Right lobe of liver (tissue), 6 donors: ENCODE data around the gene EPHX1. TPM values are rescaled to one million over a fixed set of nuclear protein-coding genes. Genes with fewer than 3 reads are reported as not detected.

Source experiments
- ATAC-seq, 4 donors: fragments of 200-7000 bp; cut with Tn5 transposase; one replicate each; pipeline ENCODE4 v1.9.1; 2020; ENCODE audit warnings: mild to moderate bottlenecking in 4 of 4, moderate library complexity in 4 of 4
- DNase-seq, 3 donors: peaks; one replicate each; pipeline ENCODE4 v3.0.0-alpha.2; 2020
- H3K27ac ChIP-seq, 3 donors: fragments of 200-600 bp; one replicate each; pipeline ENCODE4 v1.8.0; 2022
- H3K27me3 ChIP-seq, 2 donors: fragments of 200-600 bp; one replicate each; pipeline ENCODE4 v1.8.0; 2022
- H3K36me3 ChIP-seq, 4 donors: fragments of 200-600 bp; sonication (generic) in 1 of 4; one replicate each; pipeline versions ENCODE4 v1.5.1 to v1.8.0; 2017 to 2022; ENCODE audit warnings: control low read depth in 1 of 4
- H3K4me1 ChIP-seq, 4 donors: fragments of 200-600 bp; sonication (generic) in 1 of 4; one replicate each; pipeline versions ENCODE4 v1.5.1 to v1.8.0; 2017 to 2022; ENCODE audit warnings: control low read depth in 1 of 4
- H3K4me3 ChIP-seq, 3 donors: fragments of 200-600 bp; one replicate each; pipeline ENCODE4 v1.8.0; 2022
- H3K9me3 ChIP-seq, 4 donors: fragments of 200-600 bp; sonication (generic) in 1 of 4; one replicate each; pipeline versions ENCODE4 v1.5.1 to v1.8.0; 2017 to 2022; ENCODE audit warnings: control low read depth in 1 of 4
- CTCF ChIP-seq, 4 donors: fragments of 200-600 bp in 3 of 4; fragments of 450-650 bp in 1 of 4; IDR thresholded peaks; one replicate each; pipeline versions ENCODE4 v1.5.1 to v1.8.0; 2016 to 2022; ENCODE audit warnings: antibody characterized with exemption in 4 of 4, mild to moderate bottlenecking in 2 of 4
- POLR2A ChIP-seq: fragments of 450-650 bp; IDR thresholded peaks from one replicate; pipeline ENCODE4 v1.6.1; 2017; ENCODE audit warnings: antibody characterized with exemption, mild to moderate bottlenecking
- WGBS: methylation state at CpG from one replicate; pipeline ENCODE4 v1.1.6; 2018; ENCODE audit warnings: low coverage, low lambda C conversion rate; ENCODE audit not compliant: insufficient coverage; ENCODE audit errors: missing lambda C conversion rate; 5-methylcytosine and 5-hydroxymethylcytosine counted together
- intact Hi-C, 2 donors: fragments of 100-400 bp; cut with DNase I; formaldehyde crosslinking; loops; one replicate each; pipeline versions ENCODE4 v1.11.2 to v1.14.1; 2022
- total RNA-seq, 6 experiments: library from RNA; depleted of rRNA in 2 of 6; stranded (reverse); fragments of >200 nt in 2 of 6; fragmentation: NEBNext Ultra II Directional in 3 of 6; extraction: Animal tissue kit (Norgen Biotek cat#: 25700) in 3 of 6; gene quantifications; one replicate each; pipeline versions ENCODE4 v1.1.0 to v1.2.4, GENCODE V29; 2016 to 2023
- donor health status: DM: no; HTN: yes; CAD: no.
- donor health status: DM: no; HTN: no; CAD: no.
- donor health status: DM: no; HTN: no; CAD: no.
- donor health status: DM: no; HTN: yes; CAD: no.
- donor health status: DM: no; HTN: yes; CAD: no.

Gene EPHX1
- total RNA-seq, 6 experiments from 2014 or later, result 331 to 4,402 (median 1,032) TPM

DNA sequence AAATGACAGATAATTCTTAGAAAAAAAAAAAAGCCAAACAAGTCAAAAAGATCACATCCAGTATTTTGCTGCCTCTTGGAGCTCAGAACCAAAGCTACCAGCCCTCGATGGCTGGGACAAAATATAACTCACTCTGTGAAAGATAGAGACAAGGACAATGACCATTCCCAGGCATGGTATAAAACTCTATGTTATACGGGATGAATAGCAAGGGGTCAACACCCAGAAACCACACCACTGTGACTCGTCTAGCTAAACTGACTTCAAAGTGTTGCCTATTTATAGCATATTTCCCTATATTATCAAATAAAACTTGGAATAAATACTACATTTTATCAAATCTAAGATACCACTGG is 62.1 kb downstream of the EPHX1 start:
- Histone ChIP-seq H3K36me3 (peaks cover 5 to 83% (median 34%) of the 10 kb centered on the region in 4 donors), H3K27me3 (no peaks in the 10 kb centered on the region), H3K4me3 (no peak overlapping the region), H3K4me1 (peaks cover 0 to 7% (median 0%) of the 10 kb centered on the region in 4 donors), H3K27ac (no peak overlapping the region), H3K9me3 (no peaks in the 10 kb centered on the region)
- TF ChIP-seq CTCF (IDR thresholded peaks at IDR 0.05) (no peak), POLR2A (no peak)
- WGBS, result 72% methylated on average over 3 of the region's 3 CpGs
- ATAC-seq, result no peak
- intact Hi-C loops, result no loop called here
- DNase-seq, result no peak

DNA sequence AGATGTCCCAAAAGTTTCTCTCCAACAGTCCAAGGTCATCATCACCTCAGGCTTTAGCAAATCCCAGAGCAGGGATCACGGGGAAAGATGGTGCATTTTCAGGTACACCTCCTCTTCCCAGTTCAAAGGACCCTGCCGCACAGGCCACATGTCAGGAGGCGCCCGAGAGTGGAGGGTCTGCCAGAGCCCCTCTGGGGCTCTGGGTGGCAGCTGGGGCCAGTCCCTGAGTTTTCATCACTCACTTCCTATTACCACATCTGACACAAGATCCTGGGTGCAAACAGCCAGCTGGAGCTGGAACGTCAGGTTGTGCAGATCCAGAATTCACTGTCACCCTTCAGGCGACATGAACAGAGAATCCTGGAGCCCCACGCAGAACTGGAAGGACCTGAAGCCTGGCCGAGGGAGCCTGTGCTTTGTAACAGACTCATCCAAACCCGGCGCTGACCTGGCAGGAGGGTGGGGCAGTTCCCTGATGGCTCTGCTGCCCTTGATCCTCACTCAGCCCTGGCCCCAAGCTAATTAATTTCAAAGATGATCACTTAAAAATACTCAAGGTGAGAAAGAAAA is 63.4 kb downstream of the EPHX1 start:
- 74% methylated on average over 4 of the region's 10 CpGs for WGBS
- peaks cover 0 to 20% (median 6%) of the 10 kb centered on the region in 4 donors for H3K4me1 ChIP-seq
- H3K4me3 ChIP-seq, result no peak overlapping the region
- DNase-seq (peak in 1 of 3 donors; percentile 29), ATAC-seq (no peak)
- no peaks in the 10 kb centered on the region for H3K9me3 ChIP-seq
- H3K27ac ChIP-seq, result no peak overlapping the region
- no peaks in the 10 kb centered on the region for H3K27me3 ChIP-seq
- H3K36me3 ChIP-seq, result peaks cover 0 to 74% (median 31%) of the 10 kb centered on the region in 4 donors
- intact Hi-C loops, result no loop called here
- no peak for TF ChIP-seq CTCF (IDR thresholded peaks at IDR 0.05)

GRCh38 chr1:225874431-225874830 is 64.5 kb downstream of the EPHX1 start:
- intact Hi-C loops, result no loop called here
- no peak overlapping the region for H3K4me3 ChIP-seq
- no peak for TF ChIP-seq CTCF (IDR thresholded peaks at IDR 0.05)
- no peak for TF ChIP-seq POLR2A
- peak in 1 of 3 donors; percentile 23 for DNase-seq
- no peaks in the 10 kb centered on the region for H3K27me3 ChIP-seq
- H3K27ac ChIP-seq, result no peak overlapping the region
- H3K9me3 ChIP-seq, result no peaks in the 10 kb centered on the region
- 75% methylated on average over 2 of the region's 11 CpGs for WGBS
- H3K36me3 ChIP-seq, result peaks cover 0 to 63% (median 22%) of the 10 kb centered on the region in 4 donors
- ATAC-seq, result no peak
- peaks cover 0 to 30% (median 11%) of the 10 kb centered on the region in 4 donors for H3K4me1 ChIP-seq

DNA sequence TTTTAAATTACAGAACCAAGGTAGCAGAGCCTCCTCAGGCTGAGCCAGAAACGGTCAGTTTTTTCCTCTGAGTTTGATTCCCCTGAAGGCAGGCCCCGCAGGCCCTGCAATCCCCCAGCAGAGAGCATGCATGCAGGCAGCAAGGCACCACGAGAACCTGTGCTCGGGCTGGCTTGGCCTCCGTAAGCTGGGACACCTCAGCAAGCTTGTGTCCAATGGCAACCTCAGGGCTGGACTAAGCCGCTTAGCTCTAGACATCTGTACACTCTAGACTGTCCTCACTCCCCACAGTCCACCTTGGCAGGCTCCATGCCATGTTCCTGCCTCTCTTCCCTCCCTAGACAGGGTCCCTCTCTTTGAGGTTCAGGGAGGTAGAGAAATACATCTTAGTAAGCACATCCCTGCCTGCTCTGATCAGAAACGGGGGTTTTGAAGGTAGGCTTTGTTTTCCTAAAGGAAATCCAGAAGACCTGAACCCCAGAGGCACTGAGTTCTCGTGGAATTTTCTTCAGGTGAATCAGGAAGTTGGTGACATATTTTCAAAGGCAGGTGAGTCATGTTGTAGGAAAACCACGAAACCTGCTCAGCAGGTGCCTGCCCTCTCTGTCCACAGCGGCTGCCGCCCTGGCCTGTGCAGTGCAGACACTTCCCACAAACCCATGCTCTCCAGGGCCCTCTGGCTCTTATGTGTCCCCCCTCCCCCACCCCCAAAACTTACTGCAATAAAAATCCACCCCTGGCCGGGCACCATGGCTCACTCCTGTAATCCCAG is 65.3 kb downstream of the EPHX1 start:
- peaks cover 0 to 57% (median 18%) of the 10 kb centered on the region in 4 donors for H3K36me3 ChIP-seq
- H3K4me3 ChIP-seq, result no peak overlapping the region
- WGBS, result 86% methylated on average over 5 of the region's 12 CpGs
- no peak for TF ChIP-seq POLR2A
- TF ChIP-seq CTCF (IDR thresholded peaks at IDR 0.05), result no peak
- intact Hi-C loops, result no loop called here
- no peaks in the 10 kb centered on the region for H3K27me3 ChIP-seq
- no peak overlapping the region for H3K27ac ChIP-seq
- H3K4me1 ChIP-seq, result peaks cover 0 to 38% (median 15%) of the 10 kb centered on the region in 4 donors
- peak in 1 of 3 donors; percentile 33 for DNase-seq
- ATAC-seq, result no peak
- H3K9me3 ChIP-seq, result no peaks in the 10 kb centered on the region
